GM19463 (cell line): Measurements from ENCODE around the gene FGF7.
"Not testable (repeated sequence)": the region's sequence is repeated elsewhere in the genome, so short reads cannot be mapped to it uniquely, and the experiment has no call there.

Experiments used
- ATAC-seq: cut with Tn5 transposase; IDR thresholded peaks from one replicate; pipeline ENCODE4 v1.9.1; 2021; ENCODE audit warnings: mild to moderate bottlenecking, moderate library complexity; ENCODE audit not compliant: unreplicated experiment

Gene FGF7

GRCh38 chr15:49423021-49423420, at the start of gene FGF7:
TSS of gene FGF7 (plus strand) at chr15:49423242. CDS start at chr15:49424298, 1,056 bp downstream.
- ATAC-seq: no peak

- no peak for ATAC-seq
Measured at GRCh38 chr15:49379996-49380395, 43.0 kb upstream of the FGF7 start.

- no peak for ATAC-seq
Measured at GRCh38 chr15:49380912-49381311, 42.1 kb upstream of the FGF7 start.

GRCh38 chr15:49382394-49382793, 40.6 kb upstream of the FGF7 start:
- no peak for ATAC-seq

GRCh38 chr15:49383266-49383665, 39.8 kb upstream of the FGF7 start:
- no peak for ATAC-seq

- no peak for ATAC-seq
Measured at GRCh38 chr15:49387471-49387870, 35.6 kb upstream of the FGF7 start.

GRCh38 chr15:49402515-49403296, 20.3 kb upstream of the FGF7 start:
- not testable (repeated sequence) for ATAC-seq

GRCh38 chr15:49406352-49407118, 16.5 kb upstream of the FGF7 start:
- no peak for ATAC-seq

- no peak for ATAC-seq
Measured at GRCh38 chr15:49410641-49411040, 12.4 kb upstream of the FGF7 start.

GRCh38 chr15:49412797-49413196, 10.2 kb upstream of the FGF7 start:
- ATAC-seq: no peak

GRCh38 chr15:49415149-49415548, 7.9 kb upstream of the FGF7 start:
- no peak for ATAC-seq

- ATAC-seq: no peak
Measured at GRCh38 chr15:49415638-49416037, 7.4 kb upstream of the FGF7 start.

- no peak for ATAC-seq
Measured at GRCh38 chr15:49418811-49419210, 4.2 kb upstream of the FGF7 start.

- no peak for ATAC-seq
Measured at GRCh38 chr15:49421991-49422390, 1.1 kb upstream of the FGF7 start.

GRCh38 chr15:49423901-49424550, 984 bp downstream of the FGF7 start:
- no peak for ATAC-seq

- ATAC-seq: no peak
Measured at GRCh38 chr15:49424954-49425353, 1.9 kb downstream of the FGF7 start.

- no peak for ATAC-seq
Measured at GRCh38 chr15:49427372-49427771, 4.3 kb downstream of the FGF7 start.

GRCh38 chr15:49428409-49429095, 5.5 kb downstream of the FGF7 start:
- no peak for ATAC-seq

GRCh38 chr15:49430046-49430445, 7.0 kb downstream of the FGF7 start:
- no peak for ATAC-seq

- no peak for ATAC-seq
Measured at GRCh38 chr15:49435174-49435573, 12.1 kb downstream of the FGF7 start.

- no peak for ATAC-seq
Measured at GRCh38 chr15:49436751-49437150, 13.7 kb downstream of the FGF7 start.
